Neural cell (in vitro differentiated cells): ENCODE data around the gene SPATA32. TPM values are rescaled to one million over a fixed set of nuclear protein-coding genes. Genes with fewer than 3 reads are reported as not detected.

ENCODE experiments used
- H2AFZ ChIP-seq: fragments of 200-600, 300-800 bp; sonication (generic), shearing (Covaris generic); 2 replicates; pipeline ENCODE4 v1.6.0; 2014; ENCODE audit warnings: low read depth, mild to moderate bottlenecking, antibody characterized with exemption, low read length, moderate library complexity
- H3F3A ChIP-seq: fragments of 200-600 bp; shearing (Covaris generic); 2 replicates; pipeline ENCODE4 v1.6.1; 2016; ENCODE audit warnings: mild to moderate bottlenecking, moderate library complexity, mixed read lengths, antibody characterized with exemption, low read length; ENCODE audit not compliant: insufficient read depth, poor library complexity, severe bottlenecking
- H3K27ac ChIP-seq: fragments of 200-600, 300-800 bp; sonication (generic), shearing (Covaris generic); 2 replicates; pipeline ENCODE4 v1.5.1; 2014; ENCODE audit warnings: mild to moderate bottlenecking, low read length, moderate library complexity
- H3K27me3 ChIP-seq: fragments of 300-800, 200-600 bp; sonication (generic), shearing (Covaris generic); 2 replicates; pipeline ENCODE4 v1.6.0; 2014; ENCODE audit warnings: mild to moderate bottlenecking, low read depth, low read length, moderate library complexity; ENCODE audit not compliant: insufficient read depth
- H3K36me3 ChIP-seq: fragments of 300-800, 200-600 bp; sonication (generic), shearing (Covaris generic); 2 replicates; pipeline ENCODE4 v1.5.1; 2014; ENCODE audit warnings: mild to moderate bottlenecking, antibody characterized with exemption, low read length, moderate library complexity; ENCODE audit not compliant: insufficient read depth
- H3K4me2 ChIP-seq: fragments of 300-800, 200-600 bp; sonication (generic), shearing (Covaris generic); 2 replicates; pipeline ENCODE4 v1.6.0; 2014; ENCODE audit warnings: mild to moderate bottlenecking, low read length
- H3K4me3 ChIP-seq: fragments of 300-800, 200-600 bp; sonication (generic), shearing (Covaris generic); 2 replicates; pipeline ENCODE4 v1.5.1; 2014; ENCODE audit warnings: mild to moderate bottlenecking, low read length, moderate library complexity
- H3K79me2 ChIP-seq: fragments of 200-600 bp; shearing (Covaris generic); replicated peaks from 2 replicates; pipeline ENCODE4 v1.6.0; 2014; ENCODE audit warnings: mild to moderate bottlenecking, low read length, moderate library complexity; ENCODE audit not compliant: insufficient read depth
- H3K9ac ChIP-seq: fragments of 300-800, 200-600 bp; sonication (generic), shearing (Covaris generic); 2 replicates; pipeline ENCODE4 v1.6.1; 2016; ENCODE audit warnings: mild to moderate bottlenecking, low read length, mixed read lengths
- H3K9me2 ChIP-seq: fragments of 200-600 bp; shearing (Covaris generic); 2 replicates; pipeline ENCODE4 v1.6.1; 2016; ENCODE audit warnings: mild to moderate bottlenecking, low read length, mixed read lengths; ENCODE audit not compliant: insufficient read depth
- H3K9me3 ChIP-seq: fragments of 200-600, 300-800 bp; sonication (generic), shearing (Covaris generic); 2 replicates; pipeline ENCODE4 v1.6.1; 2016; ENCODE audit warnings: mild to moderate bottlenecking, mixed run types, low read length, moderate library complexity, mixed read lengths
- H4K20me1 ChIP-seq: fragments of 200-600 bp; shearing (Covaris generic); 2 replicates; pipeline ENCODE4 v1.6.1; 2016; ENCODE audit warnings: mild to moderate bottlenecking, mixed run types; ENCODE audit not compliant: insufficient read depth
- EP300 ChIP-seq: fragments of 450-650 bp; conservative IDR thresholded peaks from 2 replicates; pipeline ENCODE4 v1.6.1; 2014; ENCODE audit warnings: antibody characterized with exemption, mild to moderate bottlenecking, moderate library complexity; ENCODE audit not compliant: poor library complexity, severe bottlenecking
- EZH2 ChIP-seq: fragments of 200-600, 300-800 bp; shearing (Covaris generic), sonication (generic); IDR thresholded peaks from 2 replicates; pipeline ENCODE4 v1.6.1; 2014; ENCODE audit warnings: antibody characterized with exemption, low read length, borderline replicate concordance, mild to moderate bottlenecking; ENCODE audit not compliant: insufficient read depth, poor library complexity, severe bottlenecking
- MXI1 ChIP-seq: fragments of 450-650 bp; conservative IDR thresholded peaks from 2 replicates; pipeline ENCODE4 v1.6.1; 2014; ENCODE audit warnings: antibody characterized with exemption, mild to moderate bottlenecking; ENCODE audit not compliant: poor library complexity, severe bottlenecking
- POLR2AphosphoS5 ChIP-seq: IDR thresholded peaks from 2 replicates; pipeline ENCODE4 v1.6.1; 2012
- RAD21 ChIP-seq: fragments of 450-650 bp; conservative IDR thresholded peaks from 2 replicates; pipeline ENCODE4 v1.6.1; 2014; ENCODE audit warnings: antibody characterized with exemption, mild to moderate bottlenecking, moderate library complexity
- SMC3 ChIP-seq: fragments of 450-650 bp; conservative IDR thresholded peaks from 2 replicates; pipeline ENCODE4 v1.6.1; 2014; ENCODE audit warnings: antibody characterized with exemption, mild to moderate bottlenecking, moderate library complexity; ENCODE audit not compliant: poor library complexity
- TAF1 ChIP-seq: IDR thresholded peaks from 2 replicates; pipeline ENCODE4 v1.6.1; 2012; ENCODE audit warnings: low read depth
- polyA plus RNA-seq: library from polyadenylated mRNA; depleted of rRNA; stranded (reverse); fragments of >200 nt; gene quantifications from 2 replicates; pipeline ENCODE4 v1.2.3, GENCODE V29; 2014
- TF ChIP-seq, protein P1 (sequence below): fragments of 450-650 bp; IDR thresholded peaks from 2 replicates; pipeline ENCODE4 v1.5.1; 2014; ENCODE audit warnings: antibody characterized with exemption, mild to moderate bottlenecking, moderate library complexity; ENCODE audit not compliant: poor library complexity, severe bottlenecking
- TF ChIP-seq, protein P2 (sequence below): IDR thresholded peaks from 2 replicates; pipeline ENCODE4 v1.6.1; 2012; ENCODE audit warnings: borderline replicate concordance

The SPATA32 gene
- polyA plus RNA-seq, 1 donor from 2014 or later, result not detected

- Histone ChIP-seq H3K79me2 (no peaks in the 10 kb centered on the region), H3K9me3 (no peaks in the 10 kb centered on the region), H3F3A (no peaks in the 10 kb centered on the region), H2AFZ (no peak overlapping the region), H3K27me3 (no peaks in the 10 kb centered on the region), H3K9ac (no peak overlapping the region), H3K36me3 (no peaks in the 10 kb centered on the region), H3K4me2 (no peak overlapping the region), H3K9me2 (no peaks in the 10 kb centered on the region), H4K20me1 (no peaks in the 10 kb centered on the region), H3K4me3 (no peak overlapping the region), H3K27ac (no peak overlapping the region)
- TF ChIP-seq RAD21, result no peak
- no peak for TF ChIP-seq POLR2AphosphoS5
- TF ChIP-seq, protein P1, sequence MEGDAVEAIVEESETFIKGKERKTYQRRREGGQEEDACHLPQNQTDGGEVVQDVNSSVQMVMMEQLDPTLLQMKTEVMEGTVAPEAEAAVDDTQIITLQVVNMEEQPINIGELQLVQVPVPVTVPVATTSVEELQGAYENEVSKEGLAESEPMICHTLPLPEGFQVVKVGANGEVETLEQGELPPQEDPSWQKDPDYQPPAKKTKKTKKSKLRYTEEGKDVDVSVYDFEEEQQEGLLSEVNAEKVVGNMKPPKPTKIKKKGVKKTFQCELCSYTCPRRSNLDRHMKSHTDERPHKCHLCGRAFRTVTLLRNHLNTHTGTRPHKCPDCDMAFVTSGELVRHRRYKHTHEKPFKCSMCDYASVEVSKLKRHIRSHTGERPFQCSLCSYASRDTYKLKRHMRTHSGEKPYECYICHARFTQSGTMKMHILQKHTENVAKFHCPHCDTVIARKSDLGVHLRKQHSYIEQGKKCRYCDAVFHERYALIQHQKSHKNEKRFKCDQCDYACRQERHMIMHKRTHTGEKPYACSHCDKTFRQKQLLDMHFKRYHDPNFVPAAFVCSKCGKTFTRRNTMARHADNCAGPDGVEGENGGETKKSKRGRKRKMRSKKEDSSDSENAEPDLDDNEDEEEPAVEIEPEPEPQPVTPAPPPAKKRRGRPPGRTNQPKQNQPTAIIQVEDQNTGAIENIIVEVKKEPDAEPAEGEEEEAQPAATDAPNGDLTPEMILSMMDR, result no peak
- TF ChIP-seq, protein P2, sequence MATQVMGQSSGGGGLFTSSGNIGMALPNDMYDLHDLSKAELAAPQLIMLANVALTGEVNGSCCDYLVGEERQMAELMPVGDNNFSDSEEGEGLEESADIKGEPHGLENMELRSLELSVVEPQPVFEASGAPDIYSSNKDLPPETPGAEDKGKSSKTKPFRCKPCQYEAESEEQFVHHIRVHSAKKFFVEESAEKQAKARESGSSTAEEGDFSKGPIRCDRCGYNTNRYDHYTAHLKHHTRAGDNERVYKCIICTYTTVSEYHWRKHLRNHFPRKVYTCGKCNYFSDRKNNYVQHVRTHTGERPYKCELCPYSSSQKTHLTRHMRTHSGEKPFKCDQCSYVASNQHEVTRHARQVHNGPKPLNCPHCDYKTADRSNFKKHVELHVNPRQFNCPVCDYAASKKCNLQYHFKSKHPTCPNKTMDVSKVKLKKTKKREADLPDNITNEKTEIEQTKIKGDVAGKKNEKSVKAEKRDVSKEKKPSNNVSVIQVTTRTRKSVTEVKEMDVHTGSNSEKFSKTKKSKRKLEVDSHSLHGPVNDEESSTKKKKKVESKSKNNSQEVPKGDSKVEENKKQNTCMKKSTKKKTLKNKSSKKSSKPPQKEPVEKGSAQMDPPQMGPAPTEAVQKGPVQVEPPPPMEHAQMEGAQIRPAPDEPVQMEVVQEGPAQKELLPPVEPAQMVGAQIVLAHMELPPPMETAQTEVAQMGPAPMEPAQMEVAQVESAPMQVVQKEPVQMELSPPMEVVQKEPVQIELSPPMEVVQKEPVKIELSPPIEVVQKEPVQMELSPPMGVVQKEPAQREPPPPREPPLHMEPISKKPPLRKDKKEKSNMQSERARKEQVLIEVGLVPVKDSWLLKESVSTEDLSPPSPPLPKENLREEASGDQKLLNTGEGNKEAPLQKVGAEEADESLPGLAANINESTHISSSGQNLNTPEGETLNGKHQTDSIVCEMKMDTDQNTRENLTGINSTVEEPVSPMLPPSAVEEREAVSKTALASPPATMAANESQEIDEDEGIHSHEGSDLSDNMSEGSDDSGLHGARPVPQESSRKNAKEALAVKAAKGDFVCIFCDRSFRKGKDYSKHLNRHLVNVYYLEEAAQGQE, result no peak
- no peak for TF ChIP-seq EZH2
- no peak for TF ChIP-seq MXI1
- TF ChIP-seq EP300, result no peak
- no peak for TF ChIP-seq SMC3
- no peak for TF ChIP-seq TAF1
Observed at GRCh38 chr17:45230410-45230786, 31.5 kb downstream of the SPATA32 start.

GRCh38 chr17:45229681-45230409 lies 32.0 kb downstream of the SPATA32 start:
- Histone ChIP-seq H3K9me3 (no peaks in the 10 kb centered on the region), H4K20me1 (no peaks in the 10 kb centered on the region), H3F3A (no peaks in the 10 kb centered on the region), H3K4me3 (no peak overlapping the region), H3K9ac (no peak overlapping the region), H3K27me3 (no peaks in the 10 kb centered on the region), H3K9me2 (no peaks in the 10 kb centered on the region), H2AFZ (no peak overlapping the region), H3K4me2 (no peak overlapping the region), H3K79me2 (no peaks in the 10 kb centered on the region), H3K27ac (no peak overlapping the region), H3K36me3 (no peaks in the 10 kb centered on the region)
- TF ChIP-seq, protein P1, result no peak
- TF ChIP-seq SMC3, result no peak
- no peak for TF ChIP-seq EZH2
- TF ChIP-seq, protein P2, result no peak
- TF ChIP-seq POLR2AphosphoS5, result no peak
- no peak for TF ChIP-seq RAD21
- no peak for TF ChIP-seq MXI1
- no peak for TF ChIP-seq EP300
- TF ChIP-seq TAF1, result no peak
